Measurements from ENCODE around the gene CA12.
A peak's percentile ranks its signal among the peaks of the same experiment; 100 is the strongest.
"Not testable (repeated sequence)": the region's sequence is repeated elsewhere in the genome, so short reads cannot be mapped to it uniquely, and the experiment has no call there.

CA12 gene

GRCh38 chr15:63360170-63360569 is 21.5 kb downstream of the CA12 start:
- no peak for DNase-seq

GRCh38 chr15:63358241-63359029 is 23.2 kb downstream of the CA12 start:
- peak in 1 of 58 donors; percentile 38 for DNase-seq

- no peak for DNase-seq
Observed at GRCh38 chr15:63357731-63358130, 23.9 kb downstream of the CA12 start.

- DNase-seq = no peak
Observed at GRCh38 chr15:63357061-63357460, 24.6 kb downstream of the CA12 start.

- DNase-seq = no peak
Observed at GRCh38 chr15:63354821-63355650, 26.6 kb downstream of the CA12 start.

- DNase-seq = no peak
Observed at GRCh38 chr15:63353887-63354286, 27.8 kb downstream of the CA12 start.

- DNase-seq = no peak
Observed at GRCh38 chr15:63353261-63353660, 28.4 kb downstream of the CA12 start.

- DNase-seq = no peak
Observed at GRCh38 chr15:63352808-63353207, 28.8 kb downstream of the CA12 start.

GRCh38 chr15:63351170-63351569 is 30.5 kb downstream of the CA12 start:
- DNase-seq = no peak

GRCh38 chr15:63350178-63350621 is 31.4 kb downstream of the CA12 start:
- peak in 7 of 58 donors; percentile 3 to 20 (median 7) for DNase-seq

GRCh38 chr15:63349621-63350020 is 32.0 kb downstream of the CA12 start:
- DNase-seq = no peak

- no peak for DNase-seq
Observed at GRCh38 chr15:63349156-63349555, 32.5 kb downstream of the CA12 start.

GRCh38 chr15:63348392-63348791 is 33.3 kb downstream of the CA12 start:
- DNase-seq = peak in 54 of 58 donors; percentile 14 to 82 (median 52)

GRCh38 chr15:63347074-63347857 is 34.4 kb downstream of the CA12 start:
- no peak for DNase-seq

- DNase-seq = no peak
Observed at GRCh38 chr15:63345391-63345752, 36.3 kb downstream of the CA12 start.

GRCh38 chr15:63344731-63345390 is 36.8 kb downstream of the CA12 start:
- DNase-seq = no peak

GRCh38 chr15:63342996-63343562 is 38.6 kb downstream of the CA12 start:
- DNase-seq = not testable (repeated sequence)

GRCh38 chr15:63341898-63342297 is 39.7 kb downstream of the CA12 start:
- DNase-seq = no peak

- no peak for DNase-seq
Observed at GRCh38 chr15:63340878-63341277, 40.8 kb downstream of the CA12 start.

- no peak for DNase-seq
Observed at GRCh38 chr15:63340353-63340752, 41.3 kb downstream of the CA12 start.

- no peak for DNase-seq
Observed at GRCh38 chr15:63339836-63340235, 41.8 kb downstream of the CA12 start.
